ENCODE results near the gene TMOD2.

TMOD2 gene

DNA sequence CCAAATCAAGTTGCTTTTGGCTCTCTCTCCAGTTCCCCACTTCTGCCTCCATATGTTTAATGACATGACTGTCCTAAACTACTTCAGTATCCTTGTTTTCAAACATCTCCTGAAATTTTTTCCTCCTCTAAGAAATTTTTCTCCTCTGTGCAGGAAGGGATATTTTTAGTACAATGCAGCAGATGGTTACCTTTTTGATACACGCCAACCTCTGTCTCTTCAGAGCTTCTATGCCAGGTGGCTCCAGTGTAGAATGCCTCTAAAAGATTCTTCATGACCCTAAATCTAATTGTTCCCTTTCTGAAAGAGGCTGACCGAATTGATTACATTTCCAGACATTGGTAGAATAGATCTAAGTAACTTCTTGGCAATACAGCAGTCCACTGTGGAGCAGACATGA lies 111.7 kb downstream of the TMOD2 start:
- DNase-seq = no peak

DNA sequence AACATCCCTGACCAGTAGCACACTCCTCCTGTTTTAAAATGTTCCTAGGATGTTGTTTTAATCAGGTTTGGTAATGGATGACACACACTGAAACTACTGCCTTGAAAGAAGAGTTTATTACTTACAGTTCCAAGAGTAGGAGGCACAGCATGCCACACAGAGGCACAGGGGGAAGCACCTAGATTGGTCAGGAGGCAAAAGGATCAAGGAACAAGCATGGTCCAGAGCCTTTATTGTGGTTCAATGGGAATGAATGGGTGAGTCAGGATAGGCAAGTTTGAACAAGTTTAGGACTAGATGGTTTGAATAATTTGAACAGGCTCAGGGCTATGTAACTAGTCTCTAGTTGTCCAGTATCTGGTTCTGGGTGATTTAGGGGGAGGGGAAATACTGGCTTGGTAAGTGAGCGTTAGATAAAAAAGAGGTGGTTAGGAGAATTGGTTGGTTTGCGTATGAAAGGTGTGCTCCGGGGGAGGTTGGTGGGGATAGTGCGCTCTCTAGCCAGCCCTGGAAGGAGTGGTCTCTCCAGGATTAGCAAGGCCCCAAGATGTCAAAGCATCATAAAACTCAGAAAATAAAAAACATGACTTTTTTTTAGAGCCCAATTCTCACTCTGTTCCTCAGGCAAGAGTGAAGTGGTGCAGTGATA lies 113.1 kb downstream of the TMOD2 start:
- no peak for DNase-seq

DNA sequence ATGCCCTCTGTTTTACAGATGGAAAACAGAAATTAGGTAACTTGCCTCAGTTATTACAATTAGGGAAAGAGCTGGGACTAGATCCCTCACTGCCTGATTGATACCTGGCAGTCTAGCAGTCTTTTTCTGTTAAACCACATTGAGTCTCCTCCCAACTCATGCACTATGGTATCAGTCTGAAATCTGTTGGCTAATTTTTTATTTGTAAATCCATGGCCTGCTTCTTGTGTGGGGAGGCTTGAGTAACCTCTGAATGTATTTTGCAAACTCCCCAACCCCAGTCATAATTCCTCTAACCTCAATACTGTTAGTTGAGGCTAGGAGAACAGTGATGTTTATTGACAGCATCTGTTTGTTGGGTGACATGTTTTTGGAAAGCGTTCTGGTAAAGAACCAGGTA lies 113.9 kb downstream of the TMOD2 start:
- DNase-seq = no peak

Measured in RPMI8226 (cell line).